HG02759 (cell line): ENCODE measurements around the gene NXPH3.
"Not testable (repeated sequence)": the region's sequence is repeated elsewhere in the genome, so short reads cannot be mapped to it uniquely, and the experiment has no call there.

Experiments
- ATAC-seq: cut with Tn5 transposase; IDR thresholded peaks from one replicate; pipeline ENCODE4 v1.9.1; 2021; ENCODE audit warnings: mild to moderate bottlenecking, moderate library complexity; ENCODE audit not compliant: unreplicated experiment

NXPH3 gene

DNA sequence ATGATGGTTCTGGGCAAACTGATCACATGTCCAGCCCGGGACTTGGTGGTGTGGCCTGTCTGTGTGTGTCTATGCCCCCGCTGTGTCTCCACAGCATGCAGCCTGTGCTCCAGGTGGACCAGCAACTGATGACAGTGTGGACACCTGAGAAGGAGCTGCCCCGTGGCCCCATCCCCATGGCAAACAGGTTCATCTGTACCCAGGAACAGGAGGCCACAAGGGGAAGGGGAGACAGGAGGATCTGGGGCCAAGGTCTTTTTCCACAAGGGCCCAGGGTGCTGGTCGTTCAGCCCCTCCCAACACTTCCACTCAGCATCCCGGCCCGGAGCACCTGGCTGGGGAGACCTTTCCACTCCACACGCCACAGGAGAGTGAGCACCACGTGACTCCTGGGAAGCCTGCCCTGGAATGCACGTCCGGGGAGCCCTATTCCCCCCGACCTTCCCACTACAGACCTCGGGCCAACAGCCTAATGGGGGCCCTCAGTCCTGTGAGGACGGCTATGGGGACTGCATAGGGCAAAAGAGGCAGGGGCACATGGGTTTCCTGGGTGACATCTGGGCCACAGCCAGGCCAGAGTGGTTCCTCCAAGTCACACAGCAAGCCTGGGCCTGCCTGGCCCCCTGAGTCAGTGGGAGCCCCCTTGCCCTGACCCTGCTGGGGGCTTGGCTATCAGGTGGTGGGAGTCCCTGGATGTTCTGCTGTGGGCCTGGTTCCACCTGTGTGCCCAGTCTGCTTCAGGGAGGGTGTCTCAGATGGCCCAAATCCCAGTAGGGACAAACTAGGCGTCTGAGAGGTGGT, 20.8 kb upstream of the NXPH3 start:
- ATAC-seq: no peak

- no peak for ATAC-seq
Measured at GRCh38 chr17:49555495-49556222, 20.0 kb upstream of the NXPH3 start.

GRCh38 chr17:49556223-49556943, 19.3 kb upstream of the NXPH3 start:
- no peak for ATAC-seq

DNA sequence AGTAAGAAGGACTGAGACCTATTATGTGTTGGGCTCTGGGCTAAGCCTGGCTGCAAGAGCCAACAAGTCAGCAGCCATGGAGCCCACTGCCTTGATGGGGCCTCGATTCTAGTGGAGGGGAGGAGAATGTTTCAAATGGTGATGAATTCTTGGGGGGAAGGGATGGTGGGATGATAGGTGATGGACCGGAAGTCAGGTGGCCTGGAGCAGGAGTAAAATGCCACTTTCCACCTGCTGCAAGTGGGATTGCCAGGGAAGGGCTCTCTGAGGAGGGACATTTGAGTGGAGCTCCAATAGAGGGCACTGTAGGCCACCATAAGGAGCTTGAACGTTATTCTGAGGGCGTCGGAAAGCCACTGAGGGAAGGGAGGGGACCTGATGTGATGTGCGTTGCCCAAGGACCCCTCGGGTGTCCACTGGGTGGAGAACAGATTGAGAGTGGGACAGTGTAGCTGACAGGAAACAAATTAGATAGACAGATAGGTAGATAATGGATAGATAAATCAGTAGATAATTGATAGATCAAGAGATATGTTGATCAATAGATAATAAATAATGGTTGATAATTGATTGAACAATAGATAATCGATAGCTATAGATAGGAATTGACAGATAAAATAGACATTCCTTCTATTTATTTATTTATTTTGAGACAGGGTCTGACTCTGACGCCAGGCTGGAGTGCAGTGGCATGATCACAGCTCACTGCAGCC, 18.2 kb upstream of the NXPH3 start:
- no peak for ATAC-seq

DNA sequence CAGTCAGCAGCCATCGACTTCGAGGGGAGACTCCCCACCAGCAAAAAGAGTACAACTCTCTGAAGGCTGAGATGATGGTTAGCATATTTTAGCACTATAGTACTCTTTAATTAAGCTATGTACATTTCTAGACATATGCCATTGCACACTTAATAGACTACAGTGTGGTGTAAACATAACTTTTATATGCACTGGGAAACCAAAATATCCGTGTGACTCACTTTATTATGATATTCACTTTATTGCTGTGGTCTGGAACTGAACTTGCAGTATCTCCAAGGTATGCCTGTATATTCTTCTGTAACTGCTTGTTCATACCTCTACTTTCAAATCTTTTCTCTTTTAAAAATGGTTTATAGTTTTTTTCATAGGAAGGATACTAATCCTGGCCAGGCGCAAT, 11.0 kb upstream of the NXPH3 start:
- ATAC-seq: no peak

GRCh38 chr17:49565948-49566491, 9.7 kb upstream of the NXPH3 start:
- no peak for ATAC-seq

DNA sequence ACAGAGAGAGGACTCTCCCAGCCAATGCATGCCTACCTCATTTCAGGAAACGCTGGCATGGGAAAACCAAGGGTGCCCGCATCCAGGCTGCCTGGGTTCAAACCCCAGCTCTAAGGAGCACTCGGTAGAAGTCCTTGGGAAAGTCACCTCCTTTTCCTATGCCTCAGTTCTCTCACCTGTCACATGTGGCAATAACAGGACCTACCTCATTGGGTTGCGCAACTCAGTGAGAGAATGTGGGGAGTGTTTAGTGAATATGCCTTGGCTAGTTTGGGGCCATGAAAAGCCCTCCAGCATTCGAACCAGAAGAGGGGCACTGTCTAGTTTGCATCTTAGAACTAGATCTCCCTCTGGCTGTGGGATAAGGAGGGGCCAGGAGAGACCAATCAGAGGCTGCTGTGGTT, 9.0 kb upstream of the NXPH3 start:
- ATAC-seq: no peak

- ATAC-seq: no peak
Measured at GRCh38 chr17:49567104-49567521, 8.6 kb upstream of the NXPH3 start.

GRCh38 chr17:49567871-49568694, 7.6 kb upstream of the NXPH3 start:
- no peak for ATAC-seq

GRCh38 chr17:49568695-49569047, 7.0 kb upstream of the NXPH3 start:
- not testable (repeated sequence) for ATAC-seq

DNA sequence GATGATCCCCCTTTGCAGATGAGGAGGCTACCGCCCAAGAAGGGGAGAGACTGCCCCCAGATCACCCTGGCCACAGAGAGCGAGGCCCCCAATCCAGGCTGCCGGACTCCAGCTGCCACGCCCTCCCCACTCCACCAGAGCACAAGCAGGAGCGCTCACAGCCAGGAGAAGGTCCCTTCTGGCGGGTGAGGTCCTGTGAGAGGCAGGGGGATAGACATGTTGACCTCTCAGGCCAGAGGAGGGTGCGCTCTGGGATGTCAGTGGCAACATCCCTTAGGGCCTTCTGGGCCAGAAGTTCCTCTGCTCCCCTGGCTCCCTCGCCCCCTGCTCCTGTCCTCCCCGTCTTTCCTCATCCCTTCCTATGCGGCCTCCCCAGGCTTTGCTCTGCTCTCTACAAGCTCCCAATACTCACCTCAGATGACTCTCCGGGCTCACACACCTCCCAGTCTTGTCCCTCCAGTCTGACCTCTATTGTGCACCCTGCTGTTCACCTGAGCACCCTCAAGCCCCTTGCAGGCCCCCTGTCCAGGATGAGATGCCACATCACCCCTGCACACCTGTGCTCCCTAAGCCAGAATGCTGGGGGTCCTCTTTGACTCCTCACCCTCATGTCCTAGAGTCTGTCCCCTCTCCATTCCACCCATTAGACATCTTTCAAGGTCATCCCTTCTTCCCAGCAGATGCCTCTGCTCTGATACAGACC, 5.0 kb upstream of the NXPH3 start:
- no peak for ATAC-seq

DNA sequence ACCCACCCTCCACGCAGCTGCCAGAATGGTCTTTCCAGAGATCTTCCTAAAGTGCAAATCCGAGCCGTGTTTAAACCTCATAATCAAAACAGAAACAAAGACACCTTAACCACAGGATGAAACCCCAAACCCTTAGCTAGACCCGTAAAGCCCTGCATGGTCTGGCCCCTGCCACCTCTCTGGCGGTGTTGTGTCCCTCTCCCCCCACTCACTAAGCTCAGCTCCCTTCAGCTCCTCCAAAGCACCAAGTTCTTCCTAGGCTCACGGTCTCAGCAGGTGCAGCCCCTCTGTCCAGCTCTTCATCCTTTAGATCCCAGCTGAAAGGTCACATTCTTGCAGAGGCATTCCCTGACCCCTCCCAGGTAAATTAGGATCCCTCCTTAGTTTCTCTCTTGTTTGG, 4.4 kb upstream of the NXPH3 start:
- ATAC-seq: no peak

DNA sequence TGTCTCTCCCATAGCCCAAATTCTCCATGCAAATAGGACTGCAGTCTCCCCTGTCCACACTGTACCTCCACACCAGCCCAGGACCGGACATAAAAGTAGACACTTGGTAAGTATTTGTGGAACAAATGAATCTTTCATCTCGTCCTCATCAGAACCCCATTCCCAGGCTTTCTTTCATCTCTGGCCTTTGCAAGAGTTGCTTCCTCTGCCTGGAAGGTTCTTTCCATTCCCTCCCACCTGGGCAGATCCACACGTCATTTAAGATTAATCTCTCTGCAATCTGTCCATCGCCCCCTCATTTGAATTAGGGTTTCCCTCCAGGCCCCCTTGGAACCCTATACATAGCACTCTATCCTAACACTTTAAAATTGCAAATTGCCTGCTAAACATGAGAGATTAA, 3.9 kb upstream of the NXPH3 start:
- ATAC-seq: no peak

DNA sequence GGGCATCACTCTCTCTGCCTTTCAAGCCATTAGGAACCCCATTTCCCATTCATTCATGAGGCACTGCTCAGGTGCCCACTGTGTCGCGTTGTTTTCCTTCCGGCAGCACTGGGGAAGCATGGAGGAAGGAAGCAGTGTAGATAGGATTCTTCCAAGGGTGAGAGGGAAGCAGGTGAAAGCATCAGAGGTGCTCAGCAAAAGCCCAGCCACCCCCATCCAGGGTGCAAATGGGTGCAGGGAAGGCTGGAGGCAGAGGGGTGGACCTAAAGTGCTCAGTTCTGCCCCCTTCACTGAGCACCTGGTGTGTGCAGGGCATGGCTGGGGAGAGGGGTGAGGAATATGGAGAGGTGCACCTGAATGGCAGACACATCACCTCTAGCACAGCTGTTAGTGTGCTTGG, 3.4 kb upstream of the NXPH3 start:
- no peak for ATAC-seq

DNA sequence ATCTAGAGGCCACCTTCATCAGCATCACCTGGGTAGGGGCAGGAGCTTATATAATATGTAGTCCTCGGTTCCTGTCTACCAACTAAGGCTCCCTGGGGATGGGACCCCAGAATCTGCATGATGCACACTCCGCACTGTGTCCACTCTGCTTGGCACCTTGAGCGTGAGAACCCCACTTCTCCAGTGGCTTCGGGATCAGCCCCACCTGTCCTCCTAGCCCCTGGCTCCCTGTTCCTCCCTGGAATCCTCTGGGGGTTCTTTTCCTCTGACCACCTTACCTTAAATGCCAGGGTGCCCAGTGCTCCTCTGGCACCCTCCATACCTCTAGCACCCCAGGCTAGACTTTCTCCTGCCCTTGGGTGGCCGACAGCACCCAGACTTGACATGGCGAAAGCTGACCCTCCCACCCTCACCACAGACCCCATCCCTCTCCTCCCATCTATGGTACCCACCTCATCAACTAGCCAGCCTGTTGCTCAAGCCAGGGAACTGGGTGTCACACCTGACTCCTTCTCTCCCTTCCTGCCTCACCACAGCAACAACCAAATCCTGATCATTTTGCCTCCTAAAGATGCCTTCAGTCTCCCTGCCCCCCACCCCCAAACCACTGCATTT, 2.8 kb upstream of the NXPH3 start:
- no peak for ATAC-seq

- no peak for ATAC-seq
Measured at GRCh38 chr17:49573510-49574322, 2.0 kb upstream of the NXPH3 start.

GRCh38 chr17:49574323-49574781, 1.3 kb upstream of the NXPH3 start:
- ATAC-seq: no peak
